B cell (primary cell): Measurements from ENCODE around the gene NME7. TPM values are rescaled to one million over a fixed set of nuclear protein-coding genes. Genes with fewer than 3 reads are reported as not detected.

Experiments
- ATAC-seq: fragments of 200-7000 bp; cut with Tn5 transposase; one replicate; pipeline ENCODE4 v1.10.0; 2021; ENCODE audit warnings: low read depth, mild to moderate bottlenecking, moderate number of reproducible peaks, moderate library complexity
- CTCF ChIA-PET: fragments of 350-600 bp; sonication (Branson Sonifier 250); formaldehyde crosslinking; loops from one replicate; lab custom pipeline; 2021; ENCODE audit warnings: antibody characterized with exemption, inconsistent platforms; lab: Charles Lee
- POLR2A ChIA-PET: fragments of 350-600 bp; sonication (Branson Sonifier 250); formaldehyde crosslinking; loops from one replicate; lab custom pipeline; 2021; ENCODE audit warnings: antibody characterized with exemption; lab: Charles Lee
- DNase-seq: peaks from one replicate; pipeline ENCODE4 v3.0.0; 2013
- H2AFZ ChIP-seq: 2 replicates; pipeline ENCODE4 v1.6.1; 2012; ENCODE audit warnings: mild to moderate bottlenecking, low read depth, low read length; ENCODE audit not compliant: insufficient read depth, poor library complexity, severe bottlenecking
- H3K27ac ChIP-seq, 2 donors: 1 replicate in 1 of 2; 2 replicates in 1 of 2; pipeline ENCODE4 v1.5.1; 2012 to 2013; ENCODE audit warnings: low read length in 2 of 2, mild to moderate bottlenecking in 2 of 2, moderate library complexity in 1 of 2
- H3K27me3 ChIP-seq, 4 experiments: fragments of 200-600 bp in 1 of 4; sonication (generic) in 1 of 4; replicated peaks in 1 of 4; 1 replicate in 2 of 4; 2 replicates in 2 of 4; pipeline versions ENCODE4 v1.6.1 to v1.7.0; 2013 to 2016; ENCODE audit warnings: low read length in 3 of 4, mild to moderate bottlenecking in 2 of 4, mixed read lengths in 1 of 4, moderate library complexity in 1 of 4; ENCODE audit not compliant: insufficient read depth in 4 of 4, control insufficient read depth in 3 of 4; ENCODE audit errors: control extremely low read depth in 1 of 4
- H3K36me3 ChIP-seq, 2 experiments: replicated peaks in 1 of 2; 1 replicate in 1 of 2; 2 replicates in 1 of 2; pipeline versions ENCODE4 v1.6.1 to v1.7.1; 2013; ENCODE audit warnings: low read length in 1 of 2; ENCODE audit not compliant: insufficient read depth in 2 of 2, control insufficient read depth in 1 of 2; ENCODE audit errors: control extremely low read depth in 1 of 2, extremely low read depth in 1 of 2
- H3K4me1 ChIP-seq, 2 donors: fragments of 200-600 bp in 1 of 2; sonication (generic) in 1 of 2; 1 replicate in 1 of 2; 2 replicates in 1 of 2; pipeline versions ENCODE4 v1.5.1 to v1.6.1; 2013 to 2017; ENCODE audit warnings: low read length in 2 of 2; ENCODE audit not compliant: control insufficient read depth in 2 of 2, insufficient read depth in 2 of 2
- H3K4me2 ChIP-seq: replicated peaks from 2 replicates; pipeline ENCODE3; 2012; ENCODE audit warnings: mild to moderate bottlenecking, low read depth, low read length; ENCODE audit not compliant: poor library complexity, severe bottlenecking
- H3K4me3 ChIP-seq, 5 experiments: fragments of 200-600 bp in 1 of 5; sonication (generic) in 1 of 5; 1 replicate in 3 of 5; 2 replicates in 2 of 5; pipeline versions ENCODE4 v1.5.1 to v1.7.0; 2011 to 2016; ENCODE audit warnings: low read length in 4 of 5, mild to moderate bottlenecking in 4 of 5, low read depth in 2 of 5, control low read depth in 1 of 5, moderate library complexity in 1 of 5; ENCODE audit not compliant: insufficient read depth in 1 of 5; ENCODE audit errors: control extremely low read depth in 1 of 5, extremely low read depth in 1 of 5
- H3K79me2 ChIP-seq: fragments of 200-600 bp; sonication (generic); one replicate; pipeline ENCODE4 v1.6.0; 2016; ENCODE audit warnings: low read length; ENCODE audit not compliant: control insufficient read depth, insufficient read depth
- H3K9ac ChIP-seq: fragments of 200-600 bp; sonication (generic); 2 replicates; pipeline ENCODE4 v1.6.1; 2017; ENCODE audit warnings: mild to moderate bottlenecking, low read length, moderate library complexity
- H3K9me3 ChIP-seq, 3 donors: one replicate each; pipeline versions ENCODE4 v1.6.1 to v1.7.1; 2013; ENCODE audit warnings: low read length in 2 of 3; ENCODE audit not compliant: control insufficient read depth in 2 of 3, insufficient read depth in 1 of 3; ENCODE audit errors: control extremely low read depth in 1 of 3
- H4K20me1 ChIP-seq: 2 replicates; pipeline ENCODE4 v1.6.0; 2012; ENCODE audit warnings: mild to moderate bottlenecking, low read length; ENCODE audit not compliant: insufficient read depth, control insufficient read depth, poor library complexity, severe bottlenecking
- H3K27ac Mint-ChIP-seq: one replicate; pipeline ENCODE4 v1.8.0; 2021; ENCODE audit warnings: mixed read lengths
- H3K27me3 Mint-ChIP-seq: one replicate; pipeline ENCODE4 v1.8.0; 2021; ENCODE audit warnings: mixed read lengths
- H3K4me1 Mint-ChIP-seq: one replicate; pipeline ENCODE4 v1.8.0; 2021; ENCODE audit warnings: mixed read lengths
- H3K4me3 Mint-ChIP-seq: one replicate; pipeline ENCODE4 v1.8.0; 2021; ENCODE audit warnings: mixed read lengths
- H3K9me3 Mint-ChIP-seq: one replicate; pipeline ENCODE4 v1.8.0; 2022; ENCODE audit warnings: mixed read lengths; ENCODE audit not compliant: insufficient read depth
- CTCF ChIP-seq: fragments of 200-600 bp; IDR thresholded peaks from one replicate; pipeline ENCODE4 v1.8.0; 2022; ENCODE audit warnings: antibody characterized with exemption, mild to moderate bottlenecking
- EZH2 ChIP-seq: IDR thresholded peaks from 2 replicates; pipeline ENCODE4 v1.6.1; 2012; ENCODE audit warnings: borderline replicate concordance, low read depth, mild to moderate bottlenecking, moderate library complexity, low read length; ENCODE audit not compliant: insufficient read depth, poor library complexity, severe bottlenecking
- WGBS: methylation state at CpG from one replicate; pipeline ENCODE4 v1.1.5; 2013; ENCODE audit warnings: missing lambda C conversion rate; ENCODE audit not compliant: insufficient coverage; 5-methylcytosine and 5-hydroxymethylcytosine counted together
- intact Hi-C: fragments of 100-400 bp; cut with micrococcal nuclease; formaldehyde crosslinking; loops from one replicate; pipeline ENCODE4 v1.10.0; 2022
- polyA plus RNA-seq: library from polyadenylated mRNA; depleted of rRNA; stranded (reverse); fragments of >200 nt; gene quantifications from 2 replicates; pipeline ENCODE4 v1.2.3, GENCODE V29; 2012
- total RNA-seq, 2 donors: library from RNA; stranded (reverse); fragments of 120-200 nt in 1 of 2; gene quantifications; 1 replicate in 1 of 2; 2 replicates in 1 of 2; pipeline versions ENCODE4 v1.2.3 to v1.2.4, GENCODE V29; 2013 to 2022

NME7 gene
- total and polyA plus RNA-seq, 2 donors (not counting 1 experiment from before 2014, with no cell fraction given) = 3.3 to 14.3 TPM

GRCh38 chr1:169330927-169331326, 36.7 kb downstream of the NME7 start:
- Histone ChIP-seq H3K4me2 (no peak overlapping the region), H3K4me1 (peaks cover 3 to 11% of the 10 kb centered on the region in 2 donors), H3K4me3 (no peak overlapping the region), H3K9me3 (peaks cover 3 to 7% (median 5%) of the 10 kb centered on the region in 3 donors), H3K36me3 (no peaks in the 10 kb centered on the region), H3K79me2 (no peaks in the 10 kb centered on the region), H4K20me1 (no peaks in the 10 kb centered on the region), H3K27me3 (no peaks in the 10 kb centered on the region), H2AFZ (no peak overlapping the region), H3K27ac (no peak overlapping the region), H3K9ac (no peak overlapping the region)
- intact Hi-C loops = no loop called here
- DNase-seq (no peak), ATAC-seq (no peak)
- TF ChIP-seq CTCF (no peak), EZH2 (no peak)
- no peak overlapping the region for H3K4me3 Mint-ChIP-seq
- POLR2A ChIA-PET = no interaction called here
- H3K27me3 Mint-ChIP-seq = no peaks in the 10 kb centered on the region
- H3K27ac Mint-ChIP-seq = no peak overlapping the region
- H3K9me3 Mint-ChIP-seq = peaks cover 18% of the 10 kb centered on the region
- no CpG with 5 or more reads among the region's 2 CpGs for WGBS
- CTCF ChIA-PET = interaction anchor here (1.6 kb wide), 1 partner anchor 18 kb away, joined by 4 read pairs; no protein-coding TSS in a partner anchor
- H3K4me1 Mint-ChIP-seq = peaks cover 15% of the 10 kb centered on the region

GRCh38 chr1:169329383-169329782, 38.2 kb downstream of the NME7 start:
- ChIA-PET POLR2A (no interaction called here), CTCF (interaction anchor here (0.7 kb wide), 2 partner anchors 9 to 379 kb away, joined by 3 read pairs; no protein-coding TSS in a partner anchor)
- no peaks in the 10 kb centered on the region for H3K27me3 ChIP-seq
- peaks cover 3 to 7% (median 5%) of the 10 kb centered on the region in 3 donors for H3K9me3 ChIP-seq
- no peaks in the 10 kb centered on the region for H4K20me1 ChIP-seq
- DNase-seq (no peak), ATAC-seq (no peak)
- WGBS = no CpG with 5 or more reads among the region's 1 CpG
- no peak overlapping the region for H3K4me3 Mint-ChIP-seq
- no peaks in the 10 kb centered on the region for H3K27me3 Mint-ChIP-seq
- no peak overlapping the region for H3K27ac Mint-ChIP-seq
- no peaks in the 10 kb centered on the region for H3K79me2 ChIP-seq
- peaks cover 15% of the 10 kb centered on the region for H3K4me1 Mint-ChIP-seq
- H3K4me3 ChIP-seq = no peak overlapping the region
- H3K27ac ChIP-seq = no peak overlapping the region
- no peaks in the 10 kb centered on the region for H3K36me3 ChIP-seq
- H3K4me2 ChIP-seq = no peak overlapping the region
- H3K9me3 Mint-ChIP-seq = peaks cover 16% of the 10 kb centered on the region
- H3K4me1 ChIP-seq = peaks cover 3 to 11% of the 10 kb centered on the region in 2 donors
- intact Hi-C loops = no loop called here
- no peak overlapping the region for H3K9ac ChIP-seq
- H2AFZ ChIP-seq = no peak overlapping the region
- TF ChIP-seq CTCF (no peak), EZH2 (no peak)
